WTC11 (cell line): ENCODE results near the gene TMEM130. TPM values are rescaled to one million over a fixed set of nuclear protein-coding genes. Genes with fewer than 3 reads are reported as not detected.

Source experiments
- ATAC-seq: fragments of 200-7000 bp; cut with Tn5 transposase; 2 replicates; pipeline ENCODE4 v1.10.0; 2021; ENCODE audit warnings: mild to moderate bottlenecking, moderate library complexity
- CTCF ChIA-PET: fragments of 300-600 bp; sonication (Branson Sonifier 250); formaldehyde crosslinking; loops from one replicate; lab custom pipeline; 2021; ENCODE audit warnings: antibody characterized with exemption; lab: Charles Lee
- POLR2A ChIA-PET: fragments of 350-600 bp; sonication (Branson Sonifier 250); formaldehyde crosslinking; loops from one replicate; lab custom pipeline; 2021; ENCODE audit warnings: antibody characterized with exemption; lab: Charles Lee
- DNase-seq: peaks from one replicate; pipeline ENCODE4 v3.0.0; 2021; ENCODE audit warnings: low spot score
- H3K27ac Mint-ChIP-seq: 2 replicates; pipeline ENCODE4 v1.8.0; 2021; ENCODE audit warnings: mixed read lengths
- H3K27me3 Mint-ChIP-seq: 2 replicates; pipeline ENCODE4 v1.8.0; 2021; ENCODE audit warnings: low read depth, mild to moderate bottlenecking, moderate library complexity, mixed read lengths
- H3K36me3 Mint-ChIP-seq: 2 replicates; pipeline ENCODE4 v1.8.0; 2021; ENCODE audit warnings: mixed read lengths
- H3K4me1 Mint-ChIP-seq: 2 replicates; pipeline ENCODE4 v1.8.0; 2022; ENCODE audit warnings: mixed read lengths
- H3K4me3 Mint-ChIP-seq: 2 replicates; pipeline ENCODE4 v1.8.0; 2021; ENCODE audit warnings: mild to moderate bottlenecking, moderate library complexity, mixed read lengths
- H3K9me3 Mint-ChIP-seq: 2 replicates; pipeline ENCODE4 v1.8.0; 2021; ENCODE audit warnings: mixed read lengths
- ELF4 ChIP-seq: sonication (generic); formaldehyde crosslinking; IDR thresholded peaks from 2 replicates; pipeline ENCODE4 v1.8.1; 2022; ENCODE audit warnings: low read depth, mild to moderate bottlenecking, moderate library complexity, missing genetic modification reagents
- ESRRA ChIP-seq: sonication (generic); formaldehyde crosslinking; IDR thresholded peaks from 2 replicates; pipeline ENCODE4 v1.8.1; 2022; ENCODE audit warnings: mild to moderate bottlenecking, missing genetic modification reagents, borderline replicate concordance
- FOXP1 ChIP-seq: sonication (generic); formaldehyde crosslinking; IDR thresholded peaks from 2 replicates; pipeline ENCODE4 v1.8.0; 2022; ENCODE audit warnings: missing genetic modification reagents, mild to moderate bottlenecking, moderate library complexity, borderline replicate concordance
- HMGA2 ChIP-seq: fragments of 250-450 bp; sonication (Bioruptor Pico); IDR thresholded peaks from 2 replicates; pipeline ENCODE4 v1.4.0; 2021; ENCODE audit warnings: mild to moderate bottlenecking, moderate library complexity
- IRF2 ChIP-seq: sonication (generic); formaldehyde crosslinking; IDR thresholded peaks from 2 replicates; pipeline ENCODE4 v1.8.0; 2022; ENCODE audit warnings: low read depth, missing genetic modification reagents, borderline replicate concordance
- KAT7 ChIP-seq: sonication (generic); formaldehyde crosslinking; IDR thresholded peaks from 2 replicates; pipeline ENCODE4 v1.8.1; 2023; ENCODE audit warnings: missing genetic modification reagents, mild to moderate bottlenecking, borderline replicate concordance
- NR1H2 ChIP-seq: sonication (generic); formaldehyde crosslinking; IDR thresholded peaks from 2 replicates; pipeline ENCODE4 v1.9.0; 2021; ENCODE audit warnings: mild to moderate bottlenecking, moderate library complexity, missing genetic modification reagents
- RORB ChIP-seq: fragments of 250-450 bp; sonication (Bioruptor Pico); IDR thresholded peaks from 2 replicates; pipeline ENCODE4 v1.9.0; 2021; ENCODE audit warnings: mild to moderate bottlenecking
- SOX15 ChIP-seq: fragments of 250-450 bp; sonication (Bioruptor Pico); IDR thresholded peaks from 2 replicates; pipeline ENCODE4 v1.9.0; 2021; ENCODE audit warnings: mild to moderate bottlenecking
- TCF7 ChIP-seq: sonication (generic); formaldehyde crosslinking; IDR thresholded peaks from 2 replicates; pipeline ENCODE4 v1.8.0; 2022; ENCODE audit warnings: mild to moderate bottlenecking, low read depth, missing genetic modification reagents, moderate library complexity
- TP53 ChIP-seq: sonication (generic); formaldehyde crosslinking; IDR thresholded peaks from 2 replicates; pipeline ENCODE4 v1.8.1; 2023; ENCODE audit warnings: mild to moderate bottlenecking, missing genetic modification reagents
- ZNF219 ChIP-seq: sonication (generic); formaldehyde crosslinking; IDR thresholded peaks from 2 replicates; pipeline ENCODE4 v1.8.0; 2023; ENCODE audit warnings: missing genetic modification reagents, mild to moderate bottlenecking, borderline replicate concordance
- ZNF232 ChIP-seq: sonication (generic); formaldehyde crosslinking; IDR thresholded peaks from 2 replicates; pipeline ENCODE4 v1.8.0; 2022; ENCODE audit warnings: mild to moderate bottlenecking, missing genetic modification reagents
- ZNF263 ChIP-seq: sonication (generic); formaldehyde crosslinking; IDR thresholded peaks from 2 replicates; pipeline ENCODE4 v1.8.1; 2022; ENCODE audit warnings: low read depth, mild to moderate bottlenecking, moderate library complexity, missing genetic modification reagents
- ZNF396 ChIP-seq: fragments of 250-450 bp; sonication (Bioruptor Pico); IDR thresholded peaks from 2 replicates; pipeline ENCODE4 v1.8.0; 2021; ENCODE audit warnings: mild to moderate bottlenecking, moderate library complexity, borderline replicate concordance
- total RNA-seq: library from RNA; stranded (reverse); gene quantifications from 3 replicates; pipeline ENCODE4 v1.2.3, GENCODE V29; 2021
- TF ChIP-seq, protein P1 (sequence below): sonication (generic); formaldehyde crosslinking; IDR thresholded peaks from 2 replicates; pipeline ENCODE4 v1.8.0; 2022; ENCODE audit warnings: mild to moderate bottlenecking, missing genetic modification reagents
- TF ChIP-seq, protein P2 (sequence below): sonication (generic); formaldehyde crosslinking; IDR thresholded peaks from 2 replicates; pipeline ENCODE4 v1.8.0; 2023; ENCODE audit warnings: missing genetic modification reagents, mild to moderate bottlenecking, borderline replicate concordance
- TF ChIP-seq, protein P3 (sequence below): sonication (generic); formaldehyde crosslinking; IDR thresholded peaks from 2 replicates; pipeline ENCODE4 v1.8.1; 2023; ENCODE audit warnings: mild to moderate bottlenecking, missing genetic modification reagents, moderate library complexity
- TF ChIP-seq, protein P4 (sequence below): fragments of 250-450 bp; sonication (Bioruptor Pico); IDR thresholded peaks from 2 replicates; pipeline ENCODE4 v1.9.0; 2021; ENCODE audit warnings: moderate library complexity, mild to moderate bottlenecking, inconsistent platforms, borderline replicate concordance
- TF ChIP-seq, protein P5 (sequence below): fragments of 250-450 bp; sonication (Bioruptor Pico); IDR thresholded peaks from 2 replicates; pipeline ENCODE4 v2.1.2; 2022; ENCODE audit warnings: mild to moderate bottlenecking, moderate library complexity
- TF ChIP-seq, protein P6 (sequence below): sonication (generic); formaldehyde crosslinking; IDR thresholded peaks from 2 replicates; pipeline ENCODE4 v1.8.0; 2022; ENCODE audit warnings: missing genetic modification reagents
- TF ChIP-seq, protein P7 (sequence below): sonication (generic); formaldehyde crosslinking; IDR thresholded peaks from 2 replicates; pipeline ENCODE4 v1.8.1; 2022; ENCODE audit warnings: missing genetic modification reagents, borderline replicate concordance

TMEM130 gene
- total RNA-seq, 1 experiment from 2014 or later = 3.2 TPM

DNA sequence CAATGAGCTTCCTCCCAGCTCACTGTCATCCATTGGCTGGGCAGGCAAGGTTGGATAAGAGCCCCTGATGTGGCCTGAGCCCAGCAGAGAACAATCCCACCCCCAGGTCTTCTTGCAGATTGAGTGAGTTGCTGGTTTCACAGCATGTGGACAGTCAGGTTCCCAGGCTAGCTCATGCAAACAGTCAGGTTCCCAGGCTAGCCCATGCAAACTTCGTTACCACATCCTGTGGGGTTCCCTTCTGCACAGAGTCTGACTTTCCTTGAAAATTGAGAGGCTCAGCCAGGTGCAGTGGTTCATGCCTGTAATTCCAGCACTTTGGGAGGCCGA is 67.1 kb downstream of the TMEM130 start (continued):
- TF ChIP-seq, protein P1, sequence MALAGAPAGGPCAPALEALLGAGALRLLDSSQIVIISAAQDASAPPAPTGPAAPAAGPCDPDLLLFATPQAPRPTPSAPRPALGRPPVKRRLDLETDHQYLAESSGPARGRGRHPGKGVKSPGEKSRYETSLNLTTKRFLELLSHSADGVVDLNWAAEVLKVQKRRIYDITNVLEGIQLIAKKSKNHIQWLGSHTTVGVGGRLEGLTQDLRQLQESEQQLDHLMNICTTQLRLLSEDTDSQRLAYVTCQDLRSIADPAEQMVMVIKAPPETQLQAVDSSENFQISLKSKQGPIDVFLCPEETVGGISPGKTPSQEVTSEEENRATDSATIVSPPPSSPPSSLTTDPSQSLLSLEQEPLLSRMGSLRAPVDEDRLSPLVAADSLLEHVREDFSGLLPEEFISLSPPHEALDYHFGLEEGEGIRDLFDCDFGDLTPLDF = no peak
- TF ChIP-seq, protein P2, sequence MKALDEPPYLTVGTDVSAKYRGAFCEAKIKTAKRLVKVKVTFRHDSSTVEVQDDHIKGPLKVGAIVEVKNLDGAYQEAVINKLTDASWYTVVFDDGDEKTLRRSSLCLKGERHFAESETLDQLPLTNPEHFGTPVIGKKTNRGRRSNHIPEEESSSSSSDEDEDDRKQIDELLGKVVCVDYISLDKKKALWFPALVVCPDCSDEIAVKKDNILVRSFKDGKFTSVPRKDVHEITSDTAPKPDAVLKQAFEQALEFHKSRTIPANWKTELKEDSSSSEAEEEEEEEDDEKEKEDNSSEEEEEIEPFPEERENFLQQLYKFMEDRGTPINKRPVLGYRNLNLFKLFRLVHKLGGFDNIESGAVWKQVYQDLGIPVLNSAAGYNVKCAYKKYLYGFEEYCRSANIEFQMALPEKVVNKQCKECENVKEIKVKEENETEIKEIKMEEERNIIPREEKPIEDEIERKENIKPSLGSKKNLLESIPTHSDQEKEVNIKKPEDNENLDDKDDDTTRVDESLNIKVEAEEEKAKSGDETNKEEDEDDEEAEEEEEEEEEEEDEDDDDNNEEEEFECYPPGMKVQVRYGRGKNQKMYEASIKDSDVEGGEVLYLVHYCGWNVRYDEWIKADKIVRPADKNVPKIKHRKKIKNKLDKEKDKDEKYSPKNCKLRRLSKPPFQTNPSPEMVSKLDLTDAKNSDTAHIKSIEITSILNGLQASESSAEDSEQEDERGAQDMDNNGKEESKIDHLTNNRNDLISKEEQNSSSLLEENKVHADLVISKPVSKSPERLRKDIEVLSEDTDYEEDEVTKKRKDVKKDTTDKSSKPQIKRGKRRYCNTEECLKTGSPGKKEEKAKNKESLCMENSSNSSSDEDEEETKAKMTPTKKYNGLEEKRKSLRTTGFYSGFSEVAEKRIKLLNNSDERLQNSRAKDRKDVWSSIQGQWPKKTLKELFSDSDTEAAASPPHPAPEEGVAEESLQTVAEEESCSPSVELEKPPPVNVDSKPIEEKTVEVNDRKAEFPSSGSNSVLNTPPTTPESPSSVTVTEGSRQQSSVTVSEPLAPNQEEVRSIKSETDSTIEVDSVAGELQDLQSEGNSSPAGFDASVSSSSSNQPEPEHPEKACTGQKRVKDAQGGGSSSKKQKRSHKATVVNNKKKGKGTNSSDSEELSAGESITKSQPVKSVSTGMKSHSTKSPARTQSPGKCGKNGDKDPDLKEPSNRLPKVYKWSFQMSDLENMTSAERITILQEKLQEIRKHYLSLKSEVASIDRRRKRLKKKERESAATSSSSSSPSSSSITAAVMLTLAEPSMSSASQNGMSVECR = no peak
- TF ChIP-seq ZNF263 (CRISPR knock-in tag) = no peak
- TF ChIP-seq, all 79 proteins: peak for 0

DNA sequence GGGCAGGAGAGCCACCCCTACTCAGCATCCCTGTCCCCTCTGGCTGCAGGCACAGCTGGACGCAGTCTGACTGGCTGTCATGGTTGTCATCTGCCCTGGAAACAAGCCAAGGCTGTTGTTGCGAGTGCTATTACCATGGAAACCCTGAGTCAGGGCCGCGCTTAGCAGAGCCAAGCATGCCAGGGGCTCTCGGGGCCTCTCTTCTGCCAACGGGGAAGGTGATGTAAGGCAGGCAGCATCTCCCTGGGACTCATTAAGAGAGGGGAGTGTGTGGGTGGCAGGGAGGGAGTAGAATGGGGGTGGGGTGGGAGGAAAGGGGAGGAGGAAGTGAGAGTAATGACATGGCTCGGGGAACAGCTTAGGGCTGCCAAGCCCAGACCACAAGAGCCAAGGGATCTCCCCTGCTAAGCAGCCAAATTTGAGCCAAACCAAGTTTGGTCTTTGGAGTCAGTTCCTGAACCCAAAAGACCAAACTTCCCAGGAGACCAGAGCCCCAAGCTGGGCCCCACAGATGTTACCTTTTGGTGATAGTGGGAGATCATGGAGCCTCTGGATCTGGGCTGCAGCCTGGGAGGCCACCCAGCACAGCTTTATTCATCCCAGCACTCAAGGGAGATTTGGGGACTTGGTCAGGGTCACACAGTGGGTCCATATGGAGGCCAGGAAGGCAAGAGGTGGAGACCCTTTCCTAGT is 67.6 kb downstream of the TMEM130 start:
- H3K4me1 Mint-ChIP-seq = no peaks in the 10 kb centered on the region
- peaks cover 6% of the 10 kb centered on the region for H3K36me3 Mint-ChIP-seq
- no peak overlapping the region for H3K27ac Mint-ChIP-seq
- no peak for ATAC-seq
- CTCF ChIA-PET = interaction anchor here (0.6 to 2.1 kb wide), 4 partner anchors 30 to 57 kb away, joined by 3 to 6 read pairs (median 5); no protein-coding TSS in a partner anchor
- peaks cover 18% of the 10 kb centered on the region for H3K9me3 Mint-ChIP-seq
- DNase-seq = no peak
- no peak overlapping the region for H3K4me3 Mint-ChIP-seq
- no peaks in the 10 kb centered on the region for H3K27me3 Mint-ChIP-seq
- POLR2A ChIA-PET = no interaction called here
- TF ChIP-seq, protein P3, sequence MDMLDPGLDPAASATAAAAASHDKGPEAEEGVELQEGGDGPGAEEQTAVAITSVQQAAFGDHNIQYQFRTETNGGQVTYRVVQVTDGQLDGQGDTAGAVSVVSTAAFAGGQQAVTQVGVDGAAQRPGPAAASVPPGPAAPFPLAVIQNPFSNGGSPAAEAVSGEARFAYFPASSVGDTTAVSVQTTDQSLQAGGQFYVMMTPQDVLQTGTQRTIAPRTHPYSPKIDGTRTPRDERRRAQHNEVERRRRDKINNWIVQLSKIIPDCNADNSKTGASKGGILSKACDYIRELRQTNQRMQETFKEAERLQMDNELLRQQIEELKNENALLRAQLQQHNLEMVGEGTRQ = no peak
- no peak for TF ChIP-seq HMGA2 (CRISPR knock-in tag)
- TF ChIP-seq, protein P4, sequence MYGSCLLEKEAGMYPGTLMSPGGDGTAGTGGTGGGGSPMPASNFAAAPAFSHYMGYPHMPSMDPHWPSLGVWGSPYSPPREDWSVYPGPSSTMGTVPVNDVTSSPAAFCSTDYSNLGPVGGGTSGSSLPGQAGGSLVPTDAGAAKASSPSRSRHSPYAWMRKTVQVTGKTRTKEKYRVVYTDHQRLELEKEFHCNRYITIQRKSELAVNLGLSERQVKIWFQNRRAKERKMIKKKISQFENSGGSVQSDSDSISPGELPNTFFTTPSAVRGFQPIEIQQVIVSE (CRISPR knock-in tag) = no peak
- TF ChIP-seq TP53 (CRISPR knock-in tag) = no peak
- no peak for TF ChIP-seq ELF4 (CRISPR knock-in tag)
- TF ChIP-seq KAT7 (CRISPR knock-in tag) = no peak
- TF ChIP-seq ZNF396 (CRISPR knock-in tag) = no peak
- no peak for TF ChIP-seq SOX15 (CRISPR knock-in tag)
- no peak for TF ChIP-seq ESRRA (CRISPR knock-in tag)
- TF ChIP-seq ZNF232 = no peak
- TF ChIP-seq IRF2 = no peak
- TF ChIP-seq, protein P5, sequence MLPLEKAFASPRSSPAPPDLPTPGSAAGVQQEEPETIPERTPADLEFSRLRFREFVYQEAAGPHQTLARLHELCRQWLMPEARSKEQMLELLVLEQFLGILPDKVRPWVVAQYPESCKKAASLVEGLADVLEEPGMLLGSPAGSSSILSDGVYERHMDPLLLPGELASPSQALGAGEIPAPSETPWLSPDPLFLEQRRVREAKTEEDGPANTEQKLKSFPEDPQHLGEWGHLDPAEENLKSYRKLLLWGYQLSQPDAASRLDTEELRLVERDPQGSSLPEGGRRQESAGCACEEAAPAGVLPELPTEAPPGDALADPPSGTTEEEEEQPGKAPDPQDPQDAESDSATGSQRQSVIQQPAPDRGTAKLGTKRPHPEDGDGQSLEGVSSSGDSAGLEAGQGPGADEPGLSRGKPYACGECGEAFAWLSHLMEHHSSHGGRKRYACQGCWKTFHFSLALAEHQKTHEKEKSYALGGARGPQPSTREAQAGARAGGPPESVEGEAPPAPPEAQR (CRISPR knock-in tag) = no peak
- TF ChIP-seq, protein P6, sequence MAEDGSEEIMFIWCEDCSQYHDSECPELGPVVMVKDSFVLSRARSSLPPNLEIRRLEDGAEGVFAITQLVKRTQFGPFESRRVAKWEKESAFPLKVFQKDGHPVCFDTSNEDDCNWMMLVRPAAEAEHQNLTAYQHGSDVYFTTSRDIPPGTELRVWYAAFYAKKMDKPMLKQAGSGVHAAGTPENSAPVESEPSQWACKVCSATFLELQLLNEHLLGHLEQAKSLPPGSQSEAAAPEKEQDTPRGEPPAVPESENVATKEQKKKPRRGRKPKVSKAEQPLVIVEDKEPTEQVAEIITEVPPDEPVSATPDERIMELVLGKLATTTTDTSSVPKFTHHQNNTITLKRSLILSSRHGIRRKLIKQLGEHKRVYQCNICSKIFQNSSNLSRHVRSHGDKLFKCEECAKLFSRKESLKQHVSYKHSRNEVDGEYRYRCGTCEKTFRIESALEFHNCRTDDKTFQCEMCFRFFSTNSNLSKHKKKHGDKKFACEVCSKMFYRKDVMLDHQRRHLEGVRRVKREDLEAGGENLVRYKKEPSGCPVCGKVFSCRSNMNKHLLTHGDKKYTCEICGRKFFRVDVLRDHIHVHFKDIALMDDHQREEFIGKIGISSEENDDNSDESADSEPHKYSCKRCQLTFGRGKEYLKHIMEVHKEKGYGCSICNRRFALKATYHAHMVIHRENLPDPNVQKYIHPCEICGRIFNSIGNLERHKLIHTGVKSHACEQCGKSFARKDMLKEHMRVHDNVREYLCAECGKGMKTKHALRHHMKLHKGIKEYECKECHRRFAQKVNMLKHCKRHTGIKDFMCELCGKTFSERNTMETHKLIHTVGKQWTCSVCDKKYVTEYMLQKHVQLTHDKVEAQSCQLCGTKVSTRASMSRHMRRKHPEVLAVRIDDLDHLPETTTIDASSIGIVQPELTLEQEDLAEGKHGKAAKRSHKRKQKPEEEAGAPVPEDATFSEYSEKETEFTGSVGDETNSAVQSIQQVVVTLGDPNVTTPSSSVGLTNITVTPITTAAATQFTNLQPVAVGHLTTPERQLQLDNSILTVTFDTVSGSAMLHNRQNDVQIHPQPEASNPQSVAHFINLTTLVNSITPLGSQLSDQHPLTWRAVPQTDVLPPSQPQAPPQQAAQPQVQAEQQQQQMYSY (CRISPR knock-in tag) = no peak
- no peak for TF ChIP-seq NR1H2 (CRISPR knock-in tag)
- TF ChIP-seq TCF7 = no peak
- no peak for TF ChIP-seq RORB
- no peak for TF ChIP-seq ZNF219 (CRISPR knock-in tag)
- no peak for TF ChIP-seq FOXP1
- TF ChIP-seq, protein P7, sequence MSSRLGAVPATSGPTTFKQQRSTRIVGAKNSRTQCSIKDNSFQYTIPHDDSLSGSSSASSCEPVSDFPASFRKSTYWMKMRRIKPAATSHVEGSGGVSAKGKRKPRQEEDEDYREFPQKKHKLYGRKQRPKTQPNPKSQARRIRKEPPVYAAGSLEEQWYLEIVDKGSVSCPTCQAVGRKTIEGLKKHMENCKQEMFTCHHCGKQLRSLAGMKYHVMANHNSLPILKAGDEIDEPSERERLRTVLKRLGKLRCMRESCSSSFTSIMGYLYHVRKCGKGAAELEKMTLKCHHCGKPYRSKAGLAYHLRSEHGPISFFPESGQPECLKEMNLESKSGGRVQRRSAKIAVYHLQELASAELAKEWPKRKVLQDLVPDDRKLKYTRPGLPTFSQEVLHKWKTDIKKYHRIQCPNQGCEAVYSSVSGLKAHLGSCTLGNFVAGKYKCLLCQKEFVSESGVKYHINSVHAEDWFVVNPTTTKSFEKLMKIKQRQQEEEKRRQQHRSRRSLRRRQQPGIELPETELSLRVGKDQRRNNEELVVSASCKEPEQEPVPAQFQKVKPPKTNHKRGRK = no peak
